NCI-H1092 treated with DMSO at 0.1 percent for 48 hours (cell line): ENCODE measurements around the gene PCNX1.

Experiments used
- DNase-seq: peaks from one replicate; lab custom pipeline; 2025; lab: John Stamatoyannopoulos, UW

PCNX1 gene

DNA sequence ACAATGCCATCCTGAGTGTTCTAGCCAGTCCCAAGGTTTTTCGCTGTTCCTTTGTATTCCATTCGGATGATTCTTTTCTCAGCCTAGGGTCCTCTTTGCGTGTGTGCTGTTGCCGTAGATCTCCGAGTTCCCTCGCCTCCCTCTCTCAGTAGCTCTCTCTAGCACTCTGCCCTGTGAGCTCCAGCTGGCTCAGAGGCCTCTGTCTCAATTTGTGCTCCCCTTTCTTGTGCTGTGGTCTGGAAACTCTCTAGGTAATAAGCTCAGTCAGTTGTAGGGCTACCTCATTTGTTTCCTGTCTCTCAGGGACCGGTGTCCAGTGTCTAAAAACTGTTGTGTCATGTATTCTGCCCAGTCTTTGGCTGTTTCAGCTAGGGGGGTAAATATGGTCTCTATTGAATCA, 179.3 kb downstream of the PCNX1 start:
- no peak for DNase-seq

DNA sequence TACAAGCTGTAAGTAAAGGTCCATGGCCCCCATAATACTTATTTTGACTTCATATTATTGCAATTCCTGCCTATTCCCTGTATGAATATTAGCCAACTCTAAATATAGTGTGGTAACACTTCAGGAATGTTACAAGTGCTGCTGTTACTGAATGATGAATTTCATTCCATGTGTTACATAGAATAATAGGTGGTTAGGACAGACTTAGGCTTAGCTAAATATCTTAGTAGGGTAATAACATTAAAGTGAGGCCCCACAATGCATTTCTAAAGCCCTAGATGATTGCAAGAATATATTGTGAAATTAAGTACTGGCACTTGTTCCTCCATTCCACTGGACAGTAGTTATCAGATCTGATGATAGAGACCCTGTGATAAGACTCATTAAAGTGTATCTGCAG, 182.7 kb downstream of the PCNX1 start:
- no peak for DNase-seq

DNA sequence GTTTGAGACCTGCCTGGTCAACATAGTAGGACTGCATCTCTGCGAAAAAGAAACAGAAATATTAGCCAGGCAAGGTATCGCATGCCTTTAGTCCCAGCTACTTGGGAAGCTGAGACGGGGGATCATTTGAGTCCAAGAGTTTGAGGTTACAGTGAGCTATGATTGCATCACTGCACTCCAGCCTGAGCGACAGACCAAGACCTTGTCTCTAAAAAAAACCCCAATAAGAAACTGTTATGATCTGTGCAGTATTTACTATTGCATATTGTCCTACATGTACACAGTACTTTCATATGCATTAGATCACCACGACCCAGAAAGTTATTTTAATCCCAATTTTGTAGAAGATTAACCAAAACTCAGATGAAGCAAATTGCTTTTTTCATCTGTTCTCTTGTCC, 187.5 kb downstream of the PCNX1 start:
- no peak for DNase-seq

DNA sequence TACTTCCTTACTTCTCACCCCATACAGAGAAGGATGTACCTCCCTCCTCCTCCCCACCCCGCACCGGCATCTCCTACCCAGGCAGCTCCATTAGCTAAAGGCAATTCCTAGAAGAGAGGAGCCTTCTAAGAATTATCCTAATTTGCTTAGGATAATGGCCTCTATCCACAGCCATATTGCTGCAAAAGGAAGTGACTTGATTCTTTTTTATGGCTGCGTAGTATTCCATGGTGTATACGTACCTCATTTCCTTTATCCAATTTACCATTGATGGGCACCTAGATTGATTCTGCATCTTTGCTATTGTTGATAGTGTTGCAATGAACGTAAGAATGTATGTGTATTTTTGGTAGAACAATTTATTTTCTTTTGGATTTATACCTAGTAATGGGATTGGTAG, 189.7 kb downstream of the PCNX1 start:
- no peak for DNase-seq

DNA sequence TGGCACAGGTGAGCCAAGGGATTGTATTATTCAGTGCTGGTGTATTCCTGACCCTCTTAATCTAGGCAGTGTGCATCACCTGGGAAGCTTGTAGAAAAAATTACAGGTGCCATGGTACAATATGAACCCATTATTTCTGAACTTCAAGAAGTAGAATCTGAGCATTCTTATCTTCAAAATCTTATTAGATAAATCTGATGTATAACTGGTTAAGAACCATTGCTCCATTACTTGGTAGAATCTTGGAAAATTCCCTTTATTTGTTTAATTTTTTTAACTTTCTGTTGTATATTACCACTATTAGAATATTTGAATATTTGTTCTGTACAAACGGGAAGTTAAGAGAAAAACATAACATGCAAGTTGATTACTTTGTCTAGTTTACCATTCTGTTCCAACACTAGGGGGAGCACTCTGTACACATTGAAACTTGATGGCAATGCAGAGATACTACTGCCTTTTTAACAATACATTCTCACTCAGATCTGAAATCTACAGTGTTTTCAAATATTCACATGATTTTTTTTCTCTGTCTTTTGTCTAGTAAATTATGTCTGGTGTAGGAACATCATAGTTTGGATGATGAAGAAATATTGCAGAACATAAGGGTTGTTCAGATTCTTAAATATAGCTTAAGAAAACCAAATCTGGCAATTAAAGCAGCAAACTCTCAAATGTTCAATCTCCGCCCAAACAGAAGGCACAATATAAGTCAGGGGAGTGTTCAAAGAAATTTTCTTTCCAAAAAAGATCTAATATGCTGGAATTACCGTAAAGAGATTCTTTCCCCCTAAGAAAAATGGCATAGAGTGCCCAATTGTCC, 196.6 kb downstream of the PCNX1 start:
- peak; percentile 25 for DNase-seq

DNA sequence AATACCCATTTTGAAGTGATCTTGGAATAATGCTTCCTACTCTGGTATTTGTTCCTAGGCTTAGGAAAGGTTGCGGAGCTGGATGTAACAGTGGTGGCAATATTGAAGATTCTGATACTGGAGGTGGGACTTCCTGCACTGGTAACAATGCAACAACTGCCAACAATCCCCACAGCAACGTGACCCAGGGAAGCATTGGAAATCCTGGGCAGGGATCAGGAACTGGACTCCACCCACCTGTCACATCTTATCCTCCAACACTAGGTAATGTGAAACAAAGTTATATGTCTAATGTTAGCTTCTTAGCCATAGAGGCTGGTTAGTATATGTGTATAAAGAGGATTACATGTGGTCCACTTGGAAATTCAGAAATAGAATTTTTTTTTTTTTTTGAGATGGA, 197.9 kb downstream of the PCNX1 start:
- DNase-seq: no peak

DNA sequence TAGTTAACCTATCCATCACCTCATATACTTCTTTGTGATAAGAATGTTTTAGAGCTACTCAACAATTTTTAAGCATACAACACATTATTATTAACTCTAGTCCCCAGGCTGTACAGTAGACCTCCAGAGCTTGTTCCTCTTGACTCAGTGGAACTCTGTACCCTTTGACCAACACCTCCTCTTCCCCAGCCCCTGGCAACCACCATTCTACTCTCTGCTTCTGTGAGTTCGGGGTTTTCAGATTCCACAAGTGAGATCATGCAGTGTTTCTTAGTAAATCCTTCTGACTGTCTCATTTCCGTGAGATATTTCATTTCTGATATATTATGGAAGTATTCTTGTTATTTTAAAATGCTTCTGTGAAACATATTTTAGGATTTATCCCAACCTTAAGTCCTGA, 200.7 kb downstream of the PCNX1 start:
- DNase-seq: no peak

DNA sequence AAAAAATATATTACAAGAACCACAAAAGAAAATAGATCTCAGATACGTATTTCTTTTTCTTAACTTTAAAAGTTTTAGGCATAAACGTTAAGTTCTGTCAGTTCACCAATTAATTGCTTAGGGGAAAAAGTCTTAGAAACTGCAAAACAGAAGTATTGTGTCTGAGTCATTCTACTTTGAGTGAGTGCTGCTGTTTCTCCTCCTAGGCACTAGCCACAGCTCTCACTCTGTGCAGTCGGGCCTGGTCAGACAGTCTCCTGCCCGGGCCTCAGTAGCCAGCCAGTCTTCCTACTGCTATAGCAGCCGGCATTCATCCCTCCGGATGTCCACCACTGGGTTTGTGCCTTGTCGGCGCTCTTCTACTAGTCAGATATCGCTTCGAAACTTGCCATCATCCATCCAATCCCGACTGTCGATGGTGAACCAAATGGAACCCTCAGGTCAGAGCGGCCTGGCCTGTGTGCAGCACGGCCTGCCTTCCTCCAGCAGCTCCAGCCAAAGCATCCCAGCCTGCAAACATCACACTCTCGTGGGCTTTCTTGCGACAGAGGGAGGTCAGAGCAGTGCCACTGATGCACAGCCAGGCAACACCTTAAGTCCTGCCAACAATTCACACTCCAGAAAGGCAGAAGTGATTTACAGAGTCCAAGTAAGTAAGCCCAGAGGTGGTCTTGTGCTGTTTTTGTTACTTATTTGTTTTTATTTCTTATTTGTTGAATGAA, 201.3 kb downstream of the PCNX1 start:
- DNase-seq: no peak

DNA sequence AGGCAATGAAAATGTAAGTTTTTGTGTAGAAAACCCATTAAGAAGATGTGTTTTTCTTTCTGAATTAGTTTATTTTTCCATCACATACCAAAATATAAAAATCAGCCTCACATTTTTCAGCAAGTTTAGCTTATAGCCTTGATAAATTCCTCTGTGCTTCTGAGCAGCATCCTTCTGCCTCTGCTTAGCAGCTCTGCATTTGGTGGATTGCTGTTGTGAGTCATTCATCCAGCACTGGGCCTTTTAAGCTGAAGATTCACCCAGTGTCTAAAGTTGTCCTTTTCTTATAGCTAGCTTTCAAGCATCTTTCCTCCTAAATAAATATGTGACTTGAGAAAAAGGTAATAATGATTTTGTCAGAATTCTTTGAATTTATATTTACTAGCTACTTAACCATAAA, 206.1 kb downstream of the PCNX1 start:
- no peak for DNase-seq

DNA sequence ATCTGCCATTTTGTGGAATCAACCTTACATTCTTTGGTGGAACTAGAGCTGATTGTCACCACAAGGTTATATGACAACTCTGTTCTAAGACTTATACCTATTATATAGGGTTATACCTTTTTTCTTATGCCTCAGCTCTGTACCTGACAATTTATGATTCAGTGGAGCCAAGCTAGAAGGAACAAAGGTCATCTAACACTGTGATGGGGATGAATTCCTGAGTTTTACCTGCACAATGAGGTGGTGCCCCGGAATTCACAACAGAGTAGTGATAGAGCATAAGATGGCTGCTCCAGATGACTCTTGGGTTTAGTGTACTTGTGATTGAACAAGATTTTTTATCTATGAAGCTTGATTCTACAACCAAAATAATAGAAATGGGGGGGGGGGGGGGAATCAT, 207.3 kb downstream of the PCNX1 start:
- DNase-seq: no peak

DNA sequence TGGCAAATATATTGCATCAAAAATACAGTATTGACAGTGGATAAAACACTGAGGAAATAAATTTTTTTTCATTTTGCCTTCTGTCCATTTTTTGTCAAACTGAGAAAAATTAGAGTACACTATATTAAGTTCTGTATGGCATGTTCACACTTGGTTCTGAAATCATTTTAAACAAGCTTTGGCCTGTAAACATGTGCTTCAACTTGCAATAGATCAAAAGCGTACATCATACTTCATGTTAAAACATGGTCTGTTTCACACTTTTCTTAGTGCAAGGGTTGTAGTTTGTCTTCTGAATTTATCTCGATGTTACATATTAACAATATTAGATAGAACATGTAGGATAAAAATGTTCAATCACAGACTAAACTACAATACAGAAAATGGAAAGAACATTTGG, 208.0 kb downstream of the PCNX1 start:
- no peak for DNase-seq

DNA sequence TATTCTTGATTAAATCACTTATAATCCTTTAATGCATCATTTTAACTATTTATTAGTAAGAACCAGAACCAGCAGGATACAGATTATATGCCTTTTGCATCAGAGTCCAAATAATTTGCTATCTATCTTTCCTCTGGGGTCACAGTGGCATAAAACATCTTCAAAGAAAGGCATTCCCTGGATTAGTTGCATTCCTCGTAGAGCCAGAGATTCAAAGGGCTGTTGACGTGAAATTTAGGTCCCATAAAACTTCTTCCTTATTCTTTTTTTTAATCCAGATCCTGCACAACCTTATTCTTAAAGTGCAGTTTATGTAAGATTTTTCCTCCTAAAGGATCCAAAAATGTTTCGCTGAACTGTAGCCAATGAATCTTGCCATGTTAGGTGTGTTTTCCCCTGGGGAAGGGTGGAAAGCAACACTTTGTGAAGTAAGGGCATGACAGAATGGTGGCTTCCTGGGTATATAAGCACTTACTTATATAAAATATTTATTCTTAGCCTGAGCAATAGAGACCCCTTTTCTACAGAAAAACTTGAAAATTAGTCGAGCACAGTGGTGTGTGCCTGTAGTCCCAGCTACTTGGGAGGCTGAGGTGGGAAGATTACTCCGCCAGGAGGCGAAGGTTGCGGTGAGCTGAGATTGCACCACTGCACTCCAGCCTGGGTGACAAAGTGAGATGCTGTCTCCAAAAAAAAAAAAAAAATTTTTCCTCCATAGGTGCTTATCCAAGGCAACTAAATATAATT, 208.7 kb downstream of the PCNX1 start:
- no peak for DNase-seq

DNA sequence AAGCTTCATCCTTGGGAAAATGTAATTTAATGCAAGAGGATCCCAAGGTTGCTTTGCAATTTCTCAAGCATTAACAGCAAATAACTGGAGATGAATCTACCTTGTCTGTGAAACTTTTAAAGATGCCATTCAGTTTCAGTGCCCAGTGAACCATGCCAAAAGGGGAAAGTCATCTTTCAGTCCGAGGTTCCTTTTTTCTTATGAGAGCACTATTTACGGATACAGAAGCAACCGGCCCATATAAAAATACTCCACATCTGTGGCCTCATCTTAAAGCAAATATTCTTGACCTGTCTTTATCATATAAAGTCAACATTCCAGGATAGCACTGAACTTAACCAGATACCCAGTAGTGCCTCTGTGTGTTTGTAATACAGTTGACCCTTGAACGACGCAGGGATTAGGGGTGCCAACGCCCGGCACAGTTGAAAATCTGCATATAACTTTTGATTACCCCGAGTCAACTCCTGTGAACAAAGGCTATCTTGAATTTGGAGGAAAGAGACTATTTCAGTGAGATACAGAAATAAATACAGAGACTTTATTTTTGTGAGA, 209.4 kb downstream of the PCNX1 start:
- DNase-seq: no peak

DNA sequence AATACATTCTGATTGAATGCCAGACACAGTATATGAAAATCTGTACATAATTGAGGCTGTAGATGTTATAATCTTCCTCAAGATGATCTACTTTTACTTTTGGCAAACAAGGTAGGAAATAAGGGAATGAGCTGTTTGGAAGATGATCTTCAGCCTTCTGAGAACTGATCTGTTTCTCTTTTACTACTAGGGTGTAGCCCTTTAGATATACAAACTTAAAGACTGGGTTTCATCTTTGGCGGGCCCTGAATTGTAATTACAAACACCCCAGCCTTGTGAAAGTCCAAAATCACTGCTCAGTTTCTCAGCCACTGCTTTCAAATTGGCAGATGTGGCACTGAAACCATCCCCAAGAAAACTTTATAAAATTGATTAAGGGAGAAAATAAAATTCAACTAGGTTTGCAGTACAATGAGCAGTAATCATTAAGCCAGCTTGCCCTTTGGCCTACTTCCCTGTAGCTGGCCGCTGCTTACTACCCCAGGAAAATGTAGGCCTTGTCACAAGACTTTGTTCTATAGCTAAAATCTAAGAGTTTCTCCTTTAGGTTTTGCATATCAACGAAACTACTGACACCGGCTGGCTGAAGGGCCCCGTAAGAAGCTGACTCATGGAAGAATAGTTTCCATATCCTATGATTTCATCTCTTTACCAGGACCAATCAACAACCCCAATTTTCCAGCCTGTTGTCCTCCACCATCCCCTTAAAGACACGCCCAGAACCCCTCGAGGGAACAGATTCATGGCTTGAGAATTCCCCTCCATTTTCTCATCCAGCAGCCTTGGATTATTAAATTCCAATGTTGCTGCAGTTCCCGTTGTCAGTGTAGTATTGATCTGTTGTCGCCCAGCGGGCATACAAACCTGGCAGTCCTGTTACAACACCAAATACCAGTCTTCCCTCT, 210.8 kb downstream of the PCNX1 start:
- DNase-seq: no peak

DNA sequence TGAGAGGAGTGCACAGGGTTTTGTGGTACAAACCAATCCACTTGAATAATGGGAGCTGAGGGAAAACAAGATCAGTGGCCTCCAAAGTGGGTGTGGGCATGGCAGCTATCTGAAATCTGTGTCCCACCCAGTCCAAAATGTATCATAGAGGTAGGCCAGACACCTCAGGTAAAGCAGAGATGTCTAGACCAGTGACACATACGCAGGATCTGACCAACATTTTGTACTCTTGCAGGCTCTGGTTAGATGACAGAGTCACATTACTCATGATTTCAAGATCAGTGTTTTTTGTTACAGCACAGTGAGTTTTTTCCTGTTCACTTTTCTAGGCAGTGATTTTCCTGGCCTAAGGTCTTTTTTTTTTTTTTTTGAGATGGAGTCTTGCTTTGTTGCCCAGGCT, 211.8 kb downstream of the PCNX1 start:
- no peak for DNase-seq

DNA sequence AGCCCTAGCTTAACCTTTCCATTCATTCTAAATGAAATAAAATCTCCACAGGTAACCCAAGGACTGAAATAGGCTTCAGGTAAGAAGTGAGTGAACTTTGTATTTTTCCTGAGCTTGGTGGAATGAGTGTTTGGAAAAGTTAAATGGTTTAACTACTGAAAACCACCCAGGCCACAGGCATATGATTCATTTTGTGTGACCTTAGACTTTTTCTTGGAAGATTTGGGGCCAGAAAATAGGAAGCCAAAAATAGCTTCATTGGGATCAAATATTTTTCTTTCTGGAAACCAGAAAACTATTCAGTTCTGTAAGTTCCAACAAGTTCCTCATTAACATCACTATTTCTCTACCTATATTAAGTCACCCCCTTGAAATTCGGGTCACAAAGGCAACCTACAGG, 212.6 kb downstream of the PCNX1 start:
- DNase-seq: no peak

DNA sequence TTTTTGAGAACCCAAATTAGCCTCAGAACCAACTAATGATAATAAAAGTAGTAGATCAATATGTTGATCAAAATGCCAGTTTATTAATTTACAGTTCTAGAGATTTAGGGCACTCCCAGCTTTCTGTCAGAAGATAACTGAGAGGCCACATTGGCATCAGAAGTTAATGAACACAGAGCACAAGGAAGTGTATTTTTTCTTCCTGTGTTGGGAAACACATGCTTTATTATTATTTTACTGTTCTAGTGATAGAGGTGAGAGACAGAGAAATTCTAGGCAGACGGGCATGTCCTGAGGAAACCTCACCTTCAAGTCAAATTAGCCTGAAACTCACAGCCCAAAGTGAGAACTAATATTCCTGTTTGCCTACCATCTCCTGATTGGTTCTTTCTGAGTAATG, 213.7 kb downstream of the PCNX1 start:
- no peak for DNase-seq

DNA sequence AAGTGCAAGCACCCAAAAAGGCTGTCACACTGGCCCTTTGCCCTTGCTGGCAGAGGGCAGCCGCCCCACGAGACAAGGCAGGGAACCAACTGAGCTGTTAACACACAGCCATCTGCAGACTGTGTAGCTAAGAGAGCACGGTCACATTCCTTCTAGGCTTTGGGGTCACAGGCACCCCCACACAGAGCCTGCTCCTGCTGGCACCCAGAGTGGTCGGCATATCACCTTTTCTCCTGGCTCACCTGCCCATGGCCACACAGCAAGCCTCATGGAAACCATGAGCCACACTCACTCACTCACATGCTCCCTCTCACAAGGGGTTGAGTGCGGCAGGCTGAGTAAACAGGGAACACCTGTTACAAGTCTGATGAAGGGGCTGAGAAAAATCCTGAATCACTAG, 214.5 kb downstream of the PCNX1 start:
- DNase-seq: no peak

DNA sequence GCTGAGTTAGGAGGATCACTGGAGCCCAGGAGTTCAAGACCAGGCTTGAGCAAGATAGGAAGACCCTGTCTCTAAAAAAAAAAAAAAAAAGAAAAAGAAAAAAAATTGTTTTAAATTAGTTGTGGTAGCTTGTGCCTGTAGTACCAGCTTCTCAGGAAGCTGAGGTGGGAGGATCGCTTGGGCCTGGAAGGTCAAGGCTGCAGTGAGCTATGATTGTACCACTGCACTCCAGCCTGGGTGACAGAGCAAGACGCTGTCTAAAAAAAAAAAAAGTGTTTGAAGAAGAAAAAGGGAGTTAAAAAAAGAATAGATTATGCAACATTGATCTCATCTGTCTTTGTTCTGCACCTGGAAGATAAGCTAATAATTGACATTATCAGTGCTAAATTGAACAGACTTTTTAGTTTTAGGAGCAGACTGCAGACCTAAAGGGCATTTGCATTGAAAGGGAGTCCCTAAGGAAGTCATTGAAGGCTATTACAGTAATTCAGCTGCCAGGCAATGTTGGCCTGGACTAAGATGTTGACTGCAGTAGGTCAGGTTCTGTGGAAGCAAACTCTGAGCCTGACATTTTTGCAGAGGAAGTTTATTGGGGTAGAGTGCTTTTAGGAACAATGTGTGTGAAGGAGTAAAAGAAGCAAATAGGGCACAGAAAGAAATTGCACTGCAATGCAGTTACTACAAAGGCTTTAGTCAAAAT, 215.8 kb downstream of the PCNX1 start:
- no peak for DNase-seq

DNA sequence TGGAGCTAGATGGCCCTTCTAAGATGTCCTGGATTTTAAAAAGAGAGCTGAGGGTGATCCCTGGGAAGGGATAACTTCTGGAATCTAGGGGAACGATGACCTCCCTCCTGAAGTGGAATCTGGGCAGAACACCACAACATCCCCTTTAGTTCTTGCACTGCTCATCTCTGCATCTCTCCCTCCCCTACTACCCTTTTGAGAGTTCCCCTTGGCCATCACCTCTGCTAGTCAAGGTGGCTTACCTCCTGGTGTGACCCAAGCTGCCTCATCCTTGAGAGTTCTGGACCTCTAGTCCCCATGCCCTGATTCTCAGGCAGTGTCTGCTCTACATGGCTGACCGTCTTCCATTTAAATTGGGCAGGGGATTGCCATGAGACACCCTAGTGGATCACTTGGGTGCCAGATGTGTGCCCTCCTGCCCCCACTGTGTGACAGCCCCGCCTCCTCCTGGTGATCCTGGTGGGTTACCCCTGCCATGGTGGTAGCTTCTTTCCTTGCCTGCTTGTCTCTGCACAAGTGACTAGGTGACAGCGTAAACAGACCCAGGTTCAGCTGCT, 216.4 kb downstream of the PCNX1 start:
- no peak for DNase-seq
